ENCODE measurements around the gene PACSIN3. TPM values are rescaled to one million over a fixed set of nuclear protein-coding genes. Genes with fewer than 3 reads are reported as not detected.

PACSIN3 gene
- total RNA-seq, 2 experiments from 2014 or later, result 0.64 to 2.2 TPM

DNA sequence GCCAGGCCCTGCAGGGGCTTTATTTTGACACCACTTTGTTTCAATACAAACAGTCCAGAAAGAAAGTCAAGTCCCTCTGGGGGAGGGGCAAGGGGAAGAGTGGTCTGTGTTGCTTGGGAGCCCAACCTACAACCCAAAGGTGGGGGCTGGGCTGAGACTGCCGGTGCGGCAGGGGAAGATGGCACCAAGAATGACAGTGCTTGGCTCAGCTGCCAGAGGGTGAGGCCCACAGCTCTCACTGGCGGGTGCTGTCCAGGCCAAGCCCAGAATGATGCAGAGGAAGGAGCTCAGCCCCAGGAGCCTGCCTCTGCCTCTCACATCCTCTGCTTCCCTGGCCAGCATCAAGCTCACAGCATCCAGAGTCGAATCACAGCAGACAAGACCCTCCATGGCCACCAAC, 21.9 kb downstream of the PACSIN3 start:
- no peak for ATAC-seq
- Mint-ChIP-seq H3K27ac (no peak overlapping the region), H3K27me3 (no peaks in the 10 kb centered on the region), H3K4me3 (no peak overlapping the region), H3K36me3 (peaks cover 11% of the 10 kb centered on the region), H3K4me1 (no peaks in the 10 kb centered on the region), H3K9me3 (ENCODE audit: low read depth) (no peaks in the 10 kb centered on the region)
- DNase-seq, result no peak
- CTCF ChIA-PET, result no interaction called here

DNA sequence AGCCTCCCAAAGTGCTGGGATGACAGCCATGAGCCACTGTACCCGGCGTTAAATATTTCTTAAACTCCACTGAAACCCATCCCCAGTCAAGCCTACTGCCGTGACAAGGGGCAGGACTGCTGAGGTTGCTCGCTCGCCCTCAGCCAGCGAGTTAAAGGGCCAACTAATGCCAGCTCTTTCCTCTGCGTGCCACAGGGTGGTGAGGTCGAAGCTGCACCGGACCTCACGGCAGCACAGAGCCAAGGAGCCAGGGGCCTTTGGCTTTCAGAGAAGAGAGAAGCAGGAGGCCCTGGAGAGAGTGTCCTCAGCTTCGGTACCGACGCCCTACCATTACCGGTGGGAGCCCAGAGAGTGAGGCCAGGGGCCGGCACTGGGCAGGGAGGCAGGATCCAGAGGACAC, 22.3 kb downstream of the PACSIN3 start:
- ATAC-seq (no peak), DNase-seq (no peak)
- Mint-ChIP-seq H3K36me3 (peaks cover 11% of the 10 kb centered on the region), H3K27me3 (no peaks in the 10 kb centered on the region), H3K9me3 (ENCODE audit: low read depth) (no peaks in the 10 kb centered on the region), H3K4me3 (no peak overlapping the region), H3K27ac (no peak overlapping the region), H3K4me1 (no peaks in the 10 kb centered on the region)
- CTCF ChIA-PET, result no interaction called here

DNA sequence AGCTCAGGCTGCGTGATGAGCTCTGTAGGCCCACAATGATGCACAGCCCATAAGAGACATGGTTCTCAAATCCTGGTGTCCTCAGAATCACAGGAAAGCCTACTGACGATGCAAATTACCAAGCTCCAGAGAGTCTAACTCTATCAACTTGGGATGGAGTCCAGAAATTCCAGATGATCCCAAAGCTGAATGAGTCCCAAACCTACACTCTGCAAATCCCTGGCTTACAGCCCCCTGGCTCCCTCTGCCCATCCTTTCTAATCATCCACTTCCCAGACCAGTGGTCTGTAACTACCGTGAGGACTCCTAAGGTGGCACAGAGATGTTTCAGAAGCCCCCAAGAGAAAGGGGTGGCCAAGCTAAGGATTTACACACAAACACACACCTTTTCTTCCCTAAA, 23.0 kb downstream of the PACSIN3 start:
- CTCF ChIA-PET, result interaction anchor here (0.7 to 1.8 kb wide), 9 partner anchors 8 to 603 kb away, joined by 3 to 14 read pairs (median 4); partner anchors contain the start of gene ARFGAP2
- H3K36me3 Mint-ChIP-seq, result peaks cover 8% of the 10 kb centered on the region
- no peaks in the 10 kb centered on the region for H3K9me3 Mint-ChIP-seq (ENCODE audit: low read depth)
- H3K27me3 Mint-ChIP-seq, result no peaks in the 10 kb centered on the region
- DNase-seq (no peak), ATAC-seq (no peak)
- H3K4me1 Mint-ChIP-seq, result no peaks in the 10 kb centered on the region
- no peak overlapping the region for H3K4me3 Mint-ChIP-seq
- no peak overlapping the region for H3K27ac Mint-ChIP-seq

DNA sequence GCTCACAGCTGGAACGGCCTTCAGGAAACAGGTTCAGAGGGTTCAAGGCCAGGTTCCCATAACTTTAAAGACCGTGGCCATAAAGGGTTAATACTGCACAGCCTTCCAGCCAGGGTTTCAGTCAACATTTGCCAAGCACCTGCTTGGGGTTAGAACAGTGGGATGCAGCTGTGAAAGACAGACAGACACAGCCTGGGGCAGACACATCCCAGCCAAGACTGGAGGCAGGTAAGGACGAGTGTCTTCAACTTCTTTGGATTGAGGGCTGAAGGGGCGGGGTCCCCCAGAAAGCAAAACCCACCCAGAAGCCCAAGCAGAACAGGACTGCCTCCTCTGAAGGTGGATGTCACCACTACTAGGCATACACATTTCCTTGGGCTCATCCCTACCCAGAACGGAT, 23.8 kb downstream of the PACSIN3 start:
- no peak overlapping the region for H3K27ac Mint-ChIP-seq
- H3K9me3 Mint-ChIP-seq (ENCODE audit: low read depth), result no peaks in the 10 kb centered on the region
- ATAC-seq (no peak), DNase-seq (no peak)
- H3K27me3 Mint-ChIP-seq, result no peaks in the 10 kb centered on the region
- peaks cover 6% of the 10 kb centered on the region for H3K36me3 Mint-ChIP-seq
- CTCF ChIA-PET, result interaction anchor here (0.8 to 1.8 kb wide), 8 partner anchors 9 to 226 kb away, joined by 3 to 14 read pairs (median 4); partner anchors contain the start of genes ARFGAP2 and CSTPP1
- no peaks in the 10 kb centered on the region for H3K4me1 Mint-ChIP-seq
- no peak overlapping the region for H3K4me3 Mint-ChIP-seq

DNA sequence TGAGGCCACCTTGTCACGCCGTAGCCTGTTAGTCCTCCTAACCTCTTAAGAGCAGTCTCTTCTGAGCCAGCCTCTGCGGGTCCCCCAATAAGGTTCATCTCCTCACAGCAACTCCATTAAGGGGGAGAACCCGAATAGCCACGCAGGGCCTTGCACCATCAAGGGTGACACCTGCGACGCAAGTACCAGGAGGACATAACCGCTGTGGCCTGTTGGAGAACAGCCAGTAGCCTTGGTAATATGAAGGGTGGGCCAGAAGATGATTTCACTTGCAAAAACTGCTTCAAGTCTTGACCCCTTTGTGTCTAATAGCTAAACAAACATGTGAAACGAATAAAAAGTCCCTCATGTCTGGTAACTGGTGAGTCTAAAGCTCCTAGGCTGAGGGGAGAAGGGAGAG, 24.3 kb downstream of the PACSIN3 start:
- peaks cover 6% of the 10 kb centered on the region for H3K36me3 Mint-ChIP-seq
- no peak for DNase-seq
- CTCF ChIA-PET, result interaction anchor here (0.8 to 1.8 kb wide), 6 partner anchors 9 to 225 kb away, joined by 3 to 14 read pairs (median 3); partner anchors contain the start of genes ARFGAP2 and CSTPP1
- no peaks in the 10 kb centered on the region for H3K9me3 Mint-ChIP-seq (ENCODE audit: low read depth)
- ATAC-seq, result no peak
- no peak overlapping the region for H3K27ac Mint-ChIP-seq
- no peaks in the 10 kb centered on the region for H3K4me1 Mint-ChIP-seq
- no peaks in the 10 kb centered on the region for H3K27me3 Mint-ChIP-seq
- no peak overlapping the region for H3K4me3 Mint-ChIP-seq

DNA sequence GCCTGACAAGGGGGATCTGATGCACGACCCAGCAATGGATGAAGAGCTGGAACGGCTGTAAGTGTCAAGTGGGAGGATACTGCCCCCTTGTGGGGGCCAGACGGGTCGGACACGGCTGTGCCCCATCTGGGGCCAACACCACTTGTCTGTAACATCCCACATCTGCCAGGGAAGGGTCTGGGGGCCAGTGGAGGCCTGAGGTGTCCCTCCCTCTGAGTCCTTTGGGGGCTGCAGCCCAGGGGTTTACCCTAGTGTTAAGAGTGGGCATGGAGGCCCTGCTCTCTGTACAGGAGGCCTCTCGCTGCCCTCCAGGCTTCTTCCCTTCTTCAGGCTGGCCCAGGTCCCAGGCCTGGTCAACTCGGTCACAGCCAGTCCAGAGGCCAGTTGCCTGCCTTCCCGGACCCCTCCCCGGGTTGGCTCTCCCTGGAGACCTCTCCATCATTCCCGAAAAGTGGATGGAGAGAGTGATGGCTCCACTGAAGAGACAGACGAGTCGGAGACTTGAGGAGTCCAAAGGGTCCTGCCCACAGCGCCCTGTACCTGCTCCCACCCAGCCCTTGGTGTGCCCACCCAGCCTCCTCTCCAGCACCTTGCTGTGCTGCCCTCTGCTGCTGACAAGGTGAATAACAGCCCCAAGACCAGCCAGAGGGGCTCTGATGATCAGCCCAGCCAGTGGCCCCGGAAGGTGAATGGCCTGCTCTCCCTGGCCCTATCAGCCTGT, 24.9 kb downstream of the PACSIN3 start:
- DNase-seq (peak; percentile 74), ATAC-seq (peak; percentile 85)
- Mint-ChIP-seq H3K27me3 (no peaks in the 10 kb centered on the region), H3K9me3 (ENCODE audit: low read depth) (no peaks in the 10 kb centered on the region), H3K27ac (no peak overlapping the region), H3K36me3 (peaks cover 5% of the 10 kb centered on the region), H3K4me1 (no peaks in the 10 kb centered on the region), H3K4me3 (no peak overlapping the region)
- CTCF ChIA-PET, result interaction anchor here (0.5 to 1.0 kb wide), 9 partner anchors 9 to 273 kb away, joined by 3 to 5 read pairs (median 3); partner anchors contain the start of gene CSTPP1

DNA sequence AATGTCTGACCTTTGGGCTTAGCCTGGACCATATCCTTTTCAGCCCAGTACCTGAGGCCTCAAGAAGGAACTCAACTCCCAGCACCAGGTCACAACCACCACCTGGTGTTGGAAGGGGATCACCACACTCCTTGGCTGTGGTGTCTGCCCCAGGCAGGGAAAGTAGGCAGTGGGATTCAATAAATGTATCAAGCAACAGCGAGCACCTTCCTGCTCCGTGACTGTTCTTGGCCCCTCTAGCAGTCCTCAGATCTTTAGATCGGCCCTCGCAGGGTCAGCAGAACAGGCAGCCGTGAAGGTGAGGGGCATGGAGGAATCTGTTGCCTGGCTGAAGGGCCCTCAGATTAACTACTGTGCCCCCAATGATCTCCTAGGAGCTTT, 25.5 kb downstream of the PACSIN3 start:
- no peak for ATAC-seq
- CTCF ChIA-PET, result interaction anchor here (0.5 to 1.0 kb wide), 5 partner anchors 8 to 273 kb away, joined by 3 to 5 read pairs (median 4); partner anchors contain the start of gene CSTPP1
- Mint-ChIP-seq H3K9me3 (ENCODE audit: low read depth) (no peaks in the 10 kb centered on the region), H3K36me3 (peaks cover 2% of the 10 kb centered on the region), H3K27ac (no peak overlapping the region), H3K27me3 (no peaks in the 10 kb centered on the region), H3K4me3 (no peak overlapping the region), H3K4me1 (peaks cover 3% of the 10 kb centered on the region)
- no peak for DNase-seq

DNA sequence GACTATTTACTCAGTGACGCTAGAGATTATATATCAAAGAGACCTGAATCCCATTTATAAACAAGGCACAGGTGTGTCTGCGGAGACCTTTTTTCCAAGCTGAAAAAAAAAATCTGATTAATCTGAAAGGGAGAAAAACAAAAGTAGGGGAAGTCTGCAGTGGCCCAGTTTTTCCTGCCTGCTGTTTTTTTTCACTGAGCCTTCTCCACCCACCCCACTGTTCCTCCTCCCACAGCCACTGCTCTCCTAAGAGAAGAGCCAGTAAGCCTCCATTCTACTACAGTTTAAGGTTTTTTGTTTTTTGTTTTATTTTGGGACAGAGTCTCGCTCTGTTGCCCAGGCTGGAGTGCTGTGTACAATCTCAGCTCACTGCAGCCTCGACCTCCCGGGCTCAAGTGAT, 28.0 kb downstream of the PACSIN3 start:
- no peak for DNase-seq
- no peak for ATAC-seq
- Mint-ChIP-seq H3K4me1 (peaks cover 28% of the 10 kb centered on the region), H3K9me3 (ENCODE audit: low read depth) (no peaks in the 10 kb centered on the region), H3K4me3 (no peak overlapping the region), H3K27me3 (no peaks in the 10 kb centered on the region), H3K36me3 (no peaks in the 10 kb centered on the region), H3K27ac (no peak overlapping the region)
- CTCF ChIA-PET, result no interaction called here

DNA sequence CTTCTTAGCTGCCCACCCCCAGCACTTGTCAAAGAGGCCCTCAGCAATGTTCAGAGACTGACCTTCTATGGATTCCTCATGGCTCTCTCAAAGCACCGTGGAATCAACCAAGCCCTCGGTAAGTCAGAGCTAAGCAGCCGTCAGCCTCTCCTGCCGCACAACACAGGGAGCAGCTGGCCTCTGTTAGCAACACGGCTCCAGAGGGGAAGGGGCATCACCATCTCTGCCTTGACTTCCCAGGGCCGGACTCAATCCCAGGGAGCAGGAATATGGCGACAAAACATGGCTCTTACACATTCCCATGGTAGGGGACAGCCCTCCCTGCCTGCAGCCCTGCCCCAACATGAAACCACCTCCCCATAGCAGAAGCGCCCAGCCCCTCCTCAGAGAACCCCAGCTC, 28.4 kb downstream of the PACSIN3 start:
- ATAC-seq, result no peak
- H3K4me3 Mint-ChIP-seq, result no peak overlapping the region
- peaks cover 32% of the 10 kb centered on the region for H3K4me1 Mint-ChIP-seq
- H3K9me3 Mint-ChIP-seq (ENCODE audit: low read depth), result no peaks in the 10 kb centered on the region
- no peaks in the 10 kb centered on the region for H3K27me3 Mint-ChIP-seq
- H3K27ac Mint-ChIP-seq, result no peak overlapping the region
- no peaks in the 10 kb centered on the region for H3K36me3 Mint-ChIP-seq
- no peak for DNase-seq
- CTCF ChIA-PET, result no interaction called here

DNA sequence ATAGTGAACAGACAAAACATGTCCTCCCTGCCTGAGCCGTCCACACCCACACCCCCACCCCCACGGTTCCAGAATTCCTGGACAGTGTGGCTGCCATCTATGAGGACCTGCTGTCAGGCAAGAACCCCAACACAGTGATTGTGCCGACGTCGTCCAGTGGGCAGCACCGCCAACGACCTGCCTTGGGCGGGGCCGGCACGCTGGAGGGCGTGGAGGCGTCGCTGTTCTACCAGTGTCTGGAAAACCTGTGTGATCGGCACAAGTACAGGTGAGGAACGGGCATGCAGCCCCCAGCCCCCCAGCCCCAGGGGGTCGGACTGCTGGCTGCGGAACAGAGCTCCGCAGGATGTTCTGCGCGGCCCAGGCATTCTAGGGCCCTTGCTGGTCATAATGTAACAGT, 29.3 kb downstream of the PACSIN3 start:
- ATAC-seq, result no peak
- Mint-ChIP-seq H3K27ac (no peak overlapping the region), H3K4me3 (no peak overlapping the region), H3K9me3 (ENCODE audit: low read depth) (no peaks in the 10 kb centered on the region), H3K27me3 (no peaks in the 10 kb centered on the region), H3K4me1 (peaks cover 32% of the 10 kb centered on the region), H3K36me3 (no peaks in the 10 kb centered on the region)
- CTCF ChIA-PET, result interaction anchor here (1.0 to 5.7 kb wide), 2 partner anchors 10 to 237 kb away, joined by 3 to 26 read pairs; partner anchors contain the start of gene LRP4
- no peak for DNase-seq

DNA sequence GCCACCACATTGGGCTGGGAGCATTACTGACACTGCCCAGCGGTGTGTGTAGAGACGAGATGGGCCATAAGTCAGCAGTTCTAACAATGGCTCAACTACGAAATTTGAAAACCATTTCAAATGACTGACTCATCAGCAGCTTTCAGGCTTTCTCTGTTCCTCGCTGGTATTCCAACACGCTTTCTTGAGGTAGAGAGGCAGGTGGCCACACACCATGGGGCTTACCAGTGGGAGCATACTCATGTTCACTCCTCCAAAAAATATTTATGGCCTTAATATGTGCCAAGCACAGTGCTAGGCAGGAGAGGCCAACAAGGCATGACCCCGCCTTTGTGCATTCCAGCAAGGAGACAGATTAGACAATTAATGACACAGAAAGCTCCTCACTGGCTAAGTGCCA, 29.9 kb downstream of the PACSIN3 start:
- DNase-seq (no peak), ATAC-seq (no peak)
- peaks cover 32% of the 10 kb centered on the region for H3K4me1 Mint-ChIP-seq
- H3K27ac Mint-ChIP-seq, result no peak overlapping the region
- H3K9me3 Mint-ChIP-seq (ENCODE audit: low read depth), result no peaks in the 10 kb centered on the region
- no peak overlapping the region for H3K4me3 Mint-ChIP-seq
- CTCF ChIA-PET, result interaction anchor here (1.0 to 5.7 kb wide), 3 partner anchors 10 to 240 kb away, joined by 3 to 31 read pairs (median 26); partner anchors contain the start of gene LRP4
- no peaks in the 10 kb centered on the region for H3K36me3 Mint-ChIP-seq
- H3K27me3 Mint-ChIP-seq, result no peaks in the 10 kb centered on the region

DNA sequence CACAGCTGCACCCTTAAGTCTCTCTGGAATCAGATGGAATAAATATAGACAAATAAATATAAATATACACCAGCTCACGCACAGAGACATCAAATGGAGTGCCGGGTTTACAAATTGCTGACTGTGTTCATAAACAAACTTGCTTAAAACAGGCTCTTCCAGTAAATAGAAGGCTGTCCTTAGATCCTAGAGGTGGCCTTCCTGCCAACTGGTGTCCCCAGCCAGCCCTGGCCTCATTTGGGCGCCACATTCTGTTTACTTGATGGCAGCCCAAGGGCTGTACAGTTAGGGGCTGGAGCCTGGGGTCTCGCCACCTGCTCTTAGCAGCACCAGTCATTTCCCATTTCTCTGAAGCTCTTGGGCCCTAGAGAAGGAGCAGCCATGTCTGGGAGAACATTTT, 30.4 kb downstream of the PACSIN3 start:
- Mint-ChIP-seq H3K9me3 (ENCODE audit: low read depth) (no peaks in the 10 kb centered on the region), H3K4me1 (peaks cover 32% of the 10 kb centered on the region), H3K36me3 (no peaks in the 10 kb centered on the region), H3K27me3 (no peaks in the 10 kb centered on the region), H3K4me3 (no peak overlapping the region), H3K27ac (peak overlapping the region; percentile 78)
- CTCF ChIA-PET, result interaction anchor here (0.8 to 5.7 kb wide), 7 partner anchors 9 to 264 kb away, joined by 3 to 32 read pairs (median 4); partner anchors contain the start of genes CSTPP1 and LRP4
- ATAC-seq, result no peak
- no peak for DNase-seq

DNA sequence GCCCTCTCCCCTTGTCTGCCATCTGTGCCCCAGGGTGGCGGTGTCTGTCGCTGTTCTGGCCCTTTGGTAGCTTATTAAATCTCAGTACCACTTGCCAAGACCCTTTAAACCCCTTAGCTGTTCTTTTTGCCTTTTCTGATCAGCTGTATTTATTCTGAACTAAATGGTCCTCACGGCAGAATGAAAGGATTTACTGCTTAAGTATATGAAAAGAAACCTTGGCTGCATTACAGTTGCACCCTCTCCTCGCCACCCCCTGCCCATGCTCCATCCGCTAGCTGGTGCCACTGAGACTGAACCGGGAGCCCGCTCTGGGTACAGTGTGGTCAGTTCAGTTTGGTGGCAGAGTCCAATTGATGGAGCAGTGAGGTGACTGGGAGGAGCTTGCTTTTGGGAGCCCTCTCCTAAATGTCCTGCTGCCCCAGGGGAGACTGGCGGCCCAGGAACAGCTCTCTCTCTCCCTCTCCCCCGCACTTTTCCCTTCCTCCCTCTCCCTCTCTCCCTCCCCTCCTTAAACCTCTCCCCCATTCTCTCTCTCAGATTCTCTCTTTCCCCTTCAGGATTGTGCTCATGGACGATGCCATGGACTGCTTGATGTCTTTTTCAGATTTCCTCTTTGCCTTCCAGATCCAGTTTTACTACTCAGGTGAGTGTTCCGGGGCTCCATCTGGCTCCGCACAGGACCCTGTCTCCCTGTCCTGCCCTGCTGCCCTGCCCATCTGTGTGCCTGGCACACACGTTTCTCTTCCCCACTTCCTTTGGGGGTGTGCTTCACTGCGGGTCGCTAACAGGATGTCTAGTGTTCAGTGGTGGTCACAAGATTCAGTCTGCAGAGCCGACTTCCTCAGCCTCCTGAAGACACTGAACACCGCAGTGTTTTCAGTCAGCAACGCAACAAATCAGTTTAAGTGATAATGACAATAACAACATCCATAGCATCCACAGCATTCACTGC, 31.3 kb downstream of the PACSIN3 start:
- peak; percentile 82 for DNase-seq
- no peaks in the 10 kb centered on the region for H3K36me3 Mint-ChIP-seq
- H3K4me1 Mint-ChIP-seq, result peaks cover 32% of the 10 kb centered on the region
- ATAC-seq, result peak; percentile 85
- H3K27ac Mint-ChIP-seq, result peak overlapping the region; percentile 78
- peak overlapping the region; percentile 59 for H3K4me3 Mint-ChIP-seq
- H3K27me3 Mint-ChIP-seq, result no peaks in the 10 kb centered on the region
- CTCF ChIA-PET, result interaction anchor here (0.6 to 5.7 kb wide), 14 partner anchors 8 to 593 kb away, joined by 3 to 32 read pairs (median 4); partner anchors contain the start of genes ARFGAP2, CSTPP1 and LRP4
- H3K9me3 Mint-ChIP-seq (ENCODE audit: low read depth), result no peaks in the 10 kb centered on the region
